ENCODE results near the gene NPAS2.

NPAS2 gene

GRCh38 chr2:100924520-100925451 lies 104.8 kb downstream of the NPAS2 start:
- peak overlapping the region; percentile 80 for H3K4me2 ChIP-seq (ENCODE audit: low read length)
- H3K27ac ChIP-seq (ENCODE audit: low read length), result no peak overlapping the region
- H3K4me3 ChIP-seq (ENCODE audit: low read length), result peak overlapping the region; percentile 72
- H2AFZ ChIP-seq (ENCODE audit: low read depth, low read length), result peak overlapping the region; percentile 96
- H3K9me3 ChIP-seq (ENCODE audit: insufficient read depth, low read length), result no peaks in the 10 kb centered on the region
- H3K36me3 ChIP-seq (replicated peaks; ENCODE audit: low read depth, low read length), result no peaks in the 10 kb centered on the region
- no peak for TF ChIP-seq EZH2phosphoT487 (IDR thresholded peaks at IDR 0.05; ENCODE audit: low read depth)
- no peak for TF ChIP-seq CTCF (IDR thresholded peaks at IDR 0.05; ENCODE audit: low read depth, low read length)
- H3K27me3 ChIP-seq (ENCODE audit: low read depth, low read length), result peaks cover 13% of the 10 kb centered on the region; the same call in 1 of the 2 replicates
- peak overlapping the region; percentile 13; the same call in 1 of the 2 replicates for H3K9ac ChIP-seq (ENCODE audit: low read length)
- H4K20me1 ChIP-seq (ENCODE audit: insufficient read depth, low read length), result no peaks in the 10 kb centered on the region
- peaks cover 9% of the 10 kb centered on the region; the same call in 1 of the 2 replicates for H3K4me1 ChIP-seq (ENCODE audit: low read length)
- H3K79me2 ChIP-seq (ENCODE audit: low read length), result no peaks in the 10 kb centered on the region

- no peak overlapping the region for H3K9ac ChIP-seq (ENCODE audit: low read length)
- H3K4me2 ChIP-seq (ENCODE audit: low read length), result no peak overlapping the region
- H3K36me3 ChIP-seq (replicated peaks; ENCODE audit: low read depth, low read length), result no peaks in the 10 kb centered on the region
- no peak overlapping the region for H3K27ac ChIP-seq (ENCODE audit: low read length)
- no peak overlapping the region for H3K4me3 ChIP-seq (ENCODE audit: low read length)
- no peaks in the 10 kb centered on the region for H3K79me2 ChIP-seq (ENCODE audit: low read length)
- H3K9me3 ChIP-seq (ENCODE audit: insufficient read depth, low read length), result no peaks in the 10 kb centered on the region
- H3K27me3 ChIP-seq (ENCODE audit: low read depth, low read length), result peaks cover 18% of the 10 kb centered on the region
- H4K20me1 ChIP-seq (ENCODE audit: insufficient read depth, low read length), result no peaks in the 10 kb centered on the region
- H2AFZ ChIP-seq (ENCODE audit: low read depth, low read length), result no peak overlapping the region
- no peak for TF ChIP-seq EZH2phosphoT487 (IDR thresholded peaks at IDR 0.05; ENCODE audit: low read depth)
- TF ChIP-seq CTCF (IDR thresholded peaks at IDR 0.05; ENCODE audit: low read depth, low read length), result no peak
- H3K4me1 ChIP-seq (ENCODE audit: low read length), result peaks cover 9% of the 10 kb centered on the region; the same call in 1 of the 2 replicates
These were observed 108.3 kb downstream of the NPAS2 start for GRCh38 chr2:100928235-100928634.

GRCh38 chr2:100929147-100929546 lies 109.2 kb downstream of the NPAS2 start:
- no peaks in the 10 kb centered on the region for H4K20me1 ChIP-seq (ENCODE audit: insufficient read depth, low read length)
- no peak overlapping the region for H3K9ac ChIP-seq (ENCODE audit: low read length)
- no peak overlapping the region for H3K4me3 ChIP-seq (ENCODE audit: low read length)
- peaks cover 27% of the 10 kb centered on the region for H3K27me3 ChIP-seq (ENCODE audit: low read depth, low read length)
- TF ChIP-seq CTCF (IDR thresholded peaks at IDR 0.05; ENCODE audit: low read depth, low read length), result no peak
- TF ChIP-seq EZH2phosphoT487 (IDR thresholded peaks at IDR 0.05; ENCODE audit: low read depth), result no peak
- H3K36me3 ChIP-seq (replicated peaks; ENCODE audit: low read depth, low read length), result no peaks in the 10 kb centered on the region
- H3K9me3 ChIP-seq (ENCODE audit: insufficient read depth, low read length), result no peaks in the 10 kb centered on the region
- no peaks in the 10 kb centered on the region for H3K79me2 ChIP-seq (ENCODE audit: low read length)
- H3K4me1 ChIP-seq (ENCODE audit: low read length), result peaks cover 8% of the 10 kb centered on the region; the same call in 1 of the 2 replicates
- H2AFZ ChIP-seq (ENCODE audit: low read depth, low read length), result no peak overlapping the region
- H3K27ac ChIP-seq (ENCODE audit: low read length), result no peak overlapping the region
- no peak overlapping the region for H3K4me2 ChIP-seq (ENCODE audit: low read length)

- no peak overlapping the region for H3K27ac ChIP-seq (ENCODE audit: low read length)
- TF ChIP-seq EZH2phosphoT487 (IDR thresholded peaks at IDR 0.05; ENCODE audit: low read depth) (no peak), CTCF (IDR thresholded peaks at IDR 0.05; ENCODE audit: low read depth, low read length) (no peak)
- H3K79me2 ChIP-seq (ENCODE audit: low read length), result no peaks in the 10 kb centered on the region
- peaks cover 40% of the 10 kb centered on the region for H3K27me3 ChIP-seq (ENCODE audit: low read depth, low read length)
- no peaks in the 10 kb centered on the region for H3K4me1 ChIP-seq (ENCODE audit: low read length)
- H3K4me3 ChIP-seq (ENCODE audit: low read length), result no peak overlapping the region
- H3K36me3 ChIP-seq (replicated peaks; ENCODE audit: low read depth, low read length), result no peaks in the 10 kb centered on the region
- H3K9me3 ChIP-seq (ENCODE audit: insufficient read depth, low read length), result no peaks in the 10 kb centered on the region
- no peak overlapping the region for H3K9ac ChIP-seq (ENCODE audit: low read length)
- H4K20me1 ChIP-seq (ENCODE audit: insufficient read depth, low read length), result no peaks in the 10 kb centered on the region
- no peak overlapping the region for H2AFZ ChIP-seq (ENCODE audit: low read depth, low read length)
- H3K4me2 ChIP-seq (ENCODE audit: low read length), result no peak overlapping the region
These were observed 114.8 kb downstream of the NPAS2 start for GRCh38 chr2:100934504-100935371.
